ENCODE results near the gene PTPN7.

DNA sequence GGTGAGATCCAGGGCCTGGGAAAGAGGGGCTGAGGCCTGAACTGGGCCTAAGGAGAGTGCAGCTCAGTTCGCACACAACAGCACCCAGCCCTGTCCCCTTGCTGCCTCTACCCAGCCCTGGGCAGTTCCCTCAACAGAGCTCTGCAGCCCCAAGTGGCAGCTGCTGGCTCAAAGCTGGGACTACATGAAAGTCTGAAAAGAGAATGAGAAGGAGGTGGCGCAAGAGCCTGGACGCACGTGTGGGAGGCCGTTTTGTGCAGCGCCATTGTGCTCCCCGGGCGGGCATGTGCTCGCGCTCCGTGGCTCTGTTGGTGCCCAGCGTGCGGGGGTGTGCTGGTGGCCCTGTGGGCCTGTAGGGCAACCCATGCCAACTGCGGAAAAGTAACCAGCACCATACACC lies 27.4 kb downstream of the PTPN7 start:
- TF ChIP-seq, protein P1, sequence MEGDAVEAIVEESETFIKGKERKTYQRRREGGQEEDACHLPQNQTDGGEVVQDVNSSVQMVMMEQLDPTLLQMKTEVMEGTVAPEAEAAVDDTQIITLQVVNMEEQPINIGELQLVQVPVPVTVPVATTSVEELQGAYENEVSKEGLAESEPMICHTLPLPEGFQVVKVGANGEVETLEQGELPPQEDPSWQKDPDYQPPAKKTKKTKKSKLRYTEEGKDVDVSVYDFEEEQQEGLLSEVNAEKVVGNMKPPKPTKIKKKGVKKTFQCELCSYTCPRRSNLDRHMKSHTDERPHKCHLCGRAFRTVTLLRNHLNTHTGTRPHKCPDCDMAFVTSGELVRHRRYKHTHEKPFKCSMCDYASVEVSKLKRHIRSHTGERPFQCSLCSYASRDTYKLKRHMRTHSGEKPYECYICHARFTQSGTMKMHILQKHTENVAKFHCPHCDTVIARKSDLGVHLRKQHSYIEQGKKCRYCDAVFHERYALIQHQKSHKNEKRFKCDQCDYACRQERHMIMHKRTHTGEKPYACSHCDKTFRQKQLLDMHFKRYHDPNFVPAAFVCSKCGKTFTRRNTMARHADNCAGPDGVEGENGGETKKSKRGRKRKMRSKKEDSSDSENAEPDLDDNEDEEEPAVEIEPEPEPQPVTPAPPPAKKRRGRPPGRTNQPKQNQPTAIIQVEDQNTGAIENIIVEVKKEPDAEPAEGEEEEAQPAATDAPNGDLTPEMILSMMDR (conservative IDR thresholded peaks at IDR 0.05) = no peak
- no peak for TF ChIP-seq ZFX (IDR thresholded peaks at IDR 0.05)

Measured in C4-2B (cell line).